Measurements from ENCODE around the gene RBKS. TPM values are rescaled to one million over a fixed set of nuclear protein-coding genes. Genes with fewer than 3 reads are reported as not detected.

RBKS gene
- total and polyA plus RNA-seq, 2 of the 13 experiments (the other 11 are each of a cell fraction or from before 2014, with no cell fraction given): 7.7 to 8.3 TPM

DNA sequence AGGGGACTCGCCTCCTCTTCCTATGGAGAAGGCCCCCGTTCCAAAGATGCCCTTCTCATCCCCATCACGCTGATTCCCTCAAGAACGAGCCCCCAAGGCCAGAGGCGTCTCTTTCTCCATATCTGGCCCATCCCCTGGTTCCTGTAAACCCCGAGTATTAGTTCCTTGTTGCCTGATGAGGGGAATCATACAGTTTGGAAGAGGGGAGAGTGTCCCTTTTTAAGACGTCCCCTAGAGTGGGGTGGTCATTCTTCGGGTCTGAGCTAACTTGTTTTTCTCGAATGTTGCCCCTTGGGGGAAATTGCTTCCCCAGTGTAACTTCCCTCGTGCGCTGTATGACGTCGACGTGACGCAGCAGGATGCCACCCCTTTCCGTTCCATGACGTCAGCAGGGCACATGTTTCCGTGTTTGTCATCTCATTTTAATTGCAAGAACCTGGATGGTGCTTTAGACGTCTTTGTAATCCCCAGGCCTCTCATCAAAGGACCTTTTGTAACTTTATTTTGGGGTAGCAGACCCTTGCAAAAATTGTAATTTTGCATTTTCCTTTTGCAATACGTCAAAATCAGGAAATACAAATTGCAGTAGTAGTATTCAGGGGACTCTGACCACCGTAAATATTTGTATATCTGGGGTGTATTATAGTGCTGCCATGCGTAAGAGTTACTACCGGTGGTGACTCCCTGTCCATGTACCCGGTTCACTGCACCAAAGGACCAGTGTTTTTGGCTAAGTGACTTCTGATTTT, 911 bp upstream of the RBKS start (continued):
- TF ChIP-seq, protein P1, sequence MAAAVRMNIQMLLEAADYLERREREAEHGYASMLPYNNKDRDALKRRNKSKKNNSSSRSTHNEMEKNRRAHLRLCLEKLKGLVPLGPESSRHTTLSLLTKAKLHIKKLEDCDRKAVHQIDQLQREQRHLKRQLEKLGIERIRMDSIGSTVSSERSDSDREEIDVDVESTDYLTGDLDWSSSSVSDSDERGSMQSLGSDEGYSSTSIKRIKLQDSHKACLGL (CRISPR knock-in tag; IDR thresholded peaks at IDR 0.05): peak; percentile 72; the same call in 1 of the 2 replicates
- TF ChIP-seq NCOA5 (CRISPR knock-in tag; IDR thresholded peaks at IDR 0.05): no peak
- TF ChIP-seq, protein P2, sequence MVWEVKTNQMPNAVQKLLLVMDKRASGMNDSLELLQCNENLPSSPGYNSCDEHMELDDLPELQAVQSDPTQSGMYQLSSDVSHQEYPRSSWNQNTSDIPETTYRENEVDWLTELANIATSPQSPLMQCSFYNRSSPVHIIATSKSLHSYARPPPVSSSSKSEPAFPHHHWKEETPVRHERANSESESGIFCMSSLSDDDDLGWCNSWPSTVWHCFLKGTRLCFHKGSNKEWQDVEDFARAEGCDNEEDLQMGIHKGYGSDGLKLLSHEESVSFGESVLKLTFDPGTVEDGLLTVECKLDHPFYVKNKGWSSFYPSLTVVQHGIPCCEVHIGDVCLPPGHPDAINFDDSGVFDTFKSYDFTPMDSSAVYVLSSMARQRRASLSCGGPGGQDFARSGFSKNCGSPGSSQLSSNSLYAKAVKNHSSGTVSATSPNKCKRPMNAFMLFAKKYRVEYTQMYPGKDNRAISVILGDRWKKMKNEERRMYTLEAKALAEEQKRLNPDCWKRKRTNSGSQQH (CRISPR knock-in tag; IDR thresholded peaks at IDR 0.05; ENCODE audit: low read depth): peak; percentile 48; the same call in 1 of the 2 replicates
- TF ChIP-seq ASH2L (IDR thresholded peaks at IDR 0.05; ENCODE audit: insufficient read length, low read depth, low read length): peak; percentile 80
- no peak for TF ChIP-seq ZNF777 (CRISPR knock-in tag; IDR thresholded peaks at IDR 0.05)
- TF ChIP-seq, protein P3, sequence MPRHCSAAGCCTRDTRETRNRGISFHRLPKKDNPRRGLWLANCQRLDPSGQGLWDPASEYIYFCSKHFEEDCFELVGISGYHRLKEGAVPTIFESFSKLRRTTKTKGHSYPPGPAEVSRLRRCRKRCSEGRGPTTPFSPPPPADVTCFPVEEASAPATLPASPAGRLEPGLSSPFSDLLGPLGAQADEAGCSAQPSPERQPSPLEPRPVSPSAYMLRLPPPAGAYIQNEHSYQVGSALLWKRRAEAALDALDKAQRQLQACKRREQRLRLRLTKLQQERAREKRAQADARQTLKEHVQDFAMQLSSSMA (CRISPR knock-in tag; IDR thresholded peaks at IDR 0.05): no peak
- no peak for TF ChIP-seq ZNF878 (CRISPR knock-in tag; IDR thresholded peaks at IDR 0.05)
- no peak for TF ChIP-seq SKI (IDR thresholded peaks at IDR 0.05; ENCODE audit: partially characterized antibody)
- no peak for TF ChIP-seq RARG (CRISPR knock-in tag; IDR thresholded peaks at IDR 0.05; ENCODE audit: low read depth)
- TF ChIP-seq, protein P4, sequence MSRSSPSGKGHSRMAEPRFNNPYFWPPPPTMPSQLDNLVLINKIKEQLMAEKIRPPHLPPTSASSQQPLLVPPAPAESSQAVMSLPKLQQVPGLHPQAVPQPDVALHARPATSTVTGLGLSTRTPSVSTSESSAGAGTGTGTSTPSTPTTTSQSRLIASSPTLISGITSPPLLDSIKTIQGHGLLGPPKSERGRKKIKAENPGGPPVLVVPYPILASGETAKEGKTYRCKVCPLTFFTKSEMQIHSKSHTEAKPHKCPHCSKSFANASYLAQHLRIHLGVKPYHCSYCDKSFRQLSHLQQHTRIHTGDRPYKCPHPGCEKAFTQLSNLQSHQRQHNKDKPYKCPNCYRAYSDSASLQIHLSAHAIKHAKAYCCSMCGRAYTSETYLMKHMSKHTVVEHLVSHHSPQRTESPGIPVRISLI (CRISPR knock-in tag; IDR thresholded peaks at IDR 0.05; ENCODE audit: borderline replicate concordance): no peak
- TF ChIP-seq ZNF724P (CRISPR knock-in tag; IDR thresholded peaks at IDR 0.05; ENCODE audit: borderline replicate concordance): no peak
- no peak for TF ChIP-seq ZFAT (CRISPR knock-in tag; conservative IDR thresholded peaks at IDR 0.05)
- no peak for TF ChIP-seq IKZF1 (IDR thresholded peaks at IDR 0.05)
- TF ChIP-seq, protein P5, sequence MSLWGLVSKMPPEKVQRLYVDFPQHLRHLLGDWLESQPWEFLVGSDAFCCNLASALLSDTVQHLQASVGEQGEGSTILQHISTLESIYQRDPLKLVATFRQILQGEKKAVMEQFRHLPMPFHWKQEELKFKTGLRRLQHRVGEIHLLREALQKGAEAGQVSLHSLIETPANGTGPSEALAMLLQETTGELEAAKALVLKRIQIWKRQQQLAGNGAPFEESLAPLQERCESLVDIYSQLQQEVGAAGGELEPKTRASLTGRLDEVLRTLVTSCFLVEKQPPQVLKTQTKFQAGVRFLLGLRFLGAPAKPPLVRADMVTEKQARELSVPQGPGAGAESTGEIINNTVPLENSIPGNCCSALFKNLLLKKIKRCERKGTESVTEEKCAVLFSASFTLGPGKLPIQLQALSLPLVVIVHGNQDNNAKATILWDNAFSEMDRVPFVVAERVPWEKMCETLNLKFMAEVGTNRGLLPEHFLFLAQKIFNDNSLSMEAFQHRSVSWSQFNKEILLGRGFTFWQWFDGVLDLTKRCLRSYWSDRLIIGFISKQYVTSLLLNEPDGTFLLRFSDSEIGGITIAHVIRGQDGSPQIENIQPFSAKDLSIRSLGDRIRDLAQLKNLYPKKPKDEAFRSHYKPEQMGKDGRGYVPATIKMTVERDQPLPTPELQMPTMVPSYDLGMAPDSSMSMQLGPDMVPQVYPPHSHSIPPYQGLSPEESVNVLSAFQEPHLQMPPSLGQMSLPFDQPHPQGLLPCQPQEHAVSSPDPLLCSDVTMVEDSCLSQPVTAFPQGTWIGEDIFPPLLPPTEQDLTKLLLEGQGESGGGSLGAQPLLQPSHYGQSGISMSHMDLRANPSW (CRISPR knock-in tag; IDR thresholded peaks at IDR 0.05; ENCODE audit: borderline replicate concordance): no peak
- TF ChIP-seq FOXJ3 (CRISPR knock-in tag; IDR thresholded peaks at IDR 0.05; ENCODE audit: borderline replicate concordance): no peak
- no peak for TF ChIP-seq ZMYM4 (CRISPR knock-in tag; IDR thresholded peaks at IDR 0.05)
- TF ChIP-seq, protein P6, sequence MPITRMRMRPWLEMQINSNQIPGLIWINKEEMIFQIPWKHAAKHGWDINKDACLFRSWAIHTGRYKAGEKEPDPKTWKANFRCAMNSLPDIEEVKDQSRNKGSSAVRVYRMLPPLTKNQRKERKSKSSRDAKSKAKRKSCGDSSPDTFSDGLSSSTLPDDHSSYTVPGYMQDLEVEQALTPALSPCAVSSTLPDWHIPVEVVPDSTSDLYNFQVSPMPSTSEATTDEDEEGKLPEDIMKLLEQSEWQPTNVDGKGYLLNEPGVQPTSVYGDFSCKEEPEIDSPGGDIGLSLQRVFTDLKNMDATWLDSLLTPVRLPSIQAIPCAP (CRISPR knock-in tag; IDR thresholded peaks at IDR 0.05; ENCODE audit: low read depth): no peak
- TF ChIP-seq RBM39 (IDR thresholded peaks at IDR 0.05; ENCODE audit: low read depth, low read length, poor library complexity, severe bottlenecking): no peak
- peak; percentile 77 for TF ChIP-seq MED8 (CRISPR knock-in tag; IDR thresholded peaks at IDR 0.05; ENCODE audit: insufficient replicate concordance)
- no peak for TF ChIP-seq ERF (CRISPR knock-in tag; IDR thresholded peaks at IDR 0.05)
- TF ChIP-seq PAX8 (CRISPR knock-in tag; IDR thresholded peaks at IDR 0.05; ENCODE audit: borderline replicate concordance): no peak; the same call in 1 of the 2 replicates
- TF ChIP-seq ZNF20 (CRISPR knock-in tag; IDR thresholded peaks at IDR 0.05): 0 out of 2 replicates have a peak, but pooled peaks have one; percentile 24

Data from HepG2 (cell line).